Fibroblast of skin of left biceps (primary cell): ENCODE data around the gene EOLA1.
A peak's percentile ranks its signal among the peaks of the same experiment; 100 is the strongest.
"Not testable (repeated sequence)": the region's sequence is repeated elsewhere in the genome, so short reads cannot be mapped to it uniquely, and the experiment has no call there.

ENCODE experiments used
- DNase-seq, 2 experiments: peaks; one replicate each; pipeline ENCODE4 v3.0.0-alpha.2; 2013; ENCODE audit warnings: low read depth in 2 of 2

Gene EOLA1

GRCh38 chrX:149513825-149514428, 26.9 kb upstream of the EOLA1 start:
- peak in 1 of 2 experiments; percentile 8 for DNase-seq

- no peak for DNase-seq
Measured at GRCh38 chrX:149515954-149516602, 24.7 kb upstream of the EOLA1 start.

- DNase-seq: no peak
Measured at GRCh38 chrX:149516604-149517003, 24.2 kb upstream of the EOLA1 start.

GRCh38 chrX:149517308-149517707, 23.5 kb upstream of the EOLA1 start:
- DNase-seq: no peak

GRCh38 chrX:149518236-149518635, 22.6 kb upstream of the EOLA1 start:
- DNase-seq: no peak

- not testable (repeated sequence) for DNase-seq
Measured at GRCh38 chrX:149520636-149521277, 20.1 kb upstream of the EOLA1 start.

- DNase-seq: no peak
Measured at GRCh38 chrX:149521438-149521837, 19.4 kb upstream of the EOLA1 start.

- DNase-seq: no peak
Measured at GRCh38 chrX:149522916-149523315, 17.9 kb upstream of the EOLA1 start.

- peak in 1 of 2 experiments; percentile 9 for DNase-seq
Measured at GRCh38 chrX:149525389-149525788, 15.4 kb upstream of the EOLA1 start.

GRCh38 chrX:149525903-149526302, 14.9 kb upstream of the EOLA1 start:
- DNase-seq: not testable (repeated sequence)

- not testable (repeated sequence) for DNase-seq
Measured at GRCh38 chrX:149526318-149527033, 14.3 kb upstream of the EOLA1 start.

- no peak for DNase-seq
Measured at GRCh38 chrX:149527705-149528104, 13.1 kb upstream of the EOLA1 start.

GRCh38 chrX:149528381-149528780, 12.4 kb upstream of the EOLA1 start:
- no peak for DNase-seq

GRCh38 chrX:149531599-149531998, 9.2 kb upstream of the EOLA1 start:
- no peak for DNase-seq

GRCh38 chrX:149532868-149533267, 7.9 kb upstream of the EOLA1 start:
- DNase-seq: not testable (repeated sequence)

- not testable (repeated sequence) for DNase-seq
Measured at GRCh38 chrX:149533999-149534398, 6.8 kb upstream of the EOLA1 start.

GRCh38 chrX:149534926-149535602, 5.7 kb upstream of the EOLA1 start:
- not testable (repeated sequence) for DNase-seq

- not testable (repeated sequence) for DNase-seq
Measured at GRCh38 chrX:149537474-149537873, 3.3 kb upstream of the EOLA1 start.

- DNase-seq: peak; percentile 71 to 74
Measured at GRCh38 chrX:149539283-149540130, 1.3 kb upstream of the EOLA1 start.

GRCh38 chrX:149540131-149540620, 636 bp upstream of the EOLA1 start:
- DNase-seq: peak; percentile 70
